GM19239 (cell line): ENCODE measurements around the gene ANO10.
"Not testable (repeated sequence)": the region's sequence is repeated elsewhere in the genome, so short reads cannot be mapped to it uniquely, and the experiment has no call there.

ENCODE experiments used
- DNase-seq: peaks from one replicate; pipeline ENCODE4 v3.0.0; 2011; ENCODE audit warnings: low spot score; ENCODE audit not compliant: insufficient read length
- FAIRE-seq: peaks from 2 replicates; lab custom pipeline; 2011; peaks lifted over from hg19 to GRCh38; lab: Jason Lieb, UNC

The ANO10 gene

DNA sequence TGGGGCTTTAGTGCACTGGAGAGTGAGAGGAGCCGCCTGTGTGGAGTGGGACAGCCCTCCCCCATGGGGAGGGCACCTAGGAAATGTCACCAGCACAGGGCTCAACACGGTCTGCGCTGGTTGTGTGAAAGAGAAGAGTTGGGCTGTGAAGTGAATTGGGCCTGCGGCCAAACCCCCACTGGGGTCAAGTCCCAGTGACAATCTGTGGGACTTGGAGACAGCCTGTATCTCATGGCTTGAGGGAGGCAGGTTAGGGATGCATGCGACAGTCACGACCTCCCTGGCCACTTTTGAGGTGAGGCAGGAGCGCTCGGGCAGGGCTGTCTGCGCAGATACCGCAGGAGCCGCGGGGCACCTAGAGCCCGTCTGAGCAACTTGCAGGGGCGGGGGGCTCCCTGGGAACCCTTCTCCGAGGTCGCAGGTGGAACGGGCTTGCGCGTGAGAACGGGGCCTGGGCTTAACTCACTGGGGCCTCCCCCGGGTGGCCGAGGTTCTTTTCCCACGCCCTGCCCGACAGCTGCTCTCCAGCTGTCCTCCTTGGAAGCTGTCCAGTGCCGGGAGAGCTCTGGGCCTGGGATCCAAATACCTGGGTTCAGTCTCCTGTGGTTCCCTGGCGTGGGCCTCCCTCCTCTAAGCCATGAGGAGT is 258.1 kb downstream of the ANO10 start:
- DNase-seq, result no peak
- no peak for FAIRE-seq

DNA sequence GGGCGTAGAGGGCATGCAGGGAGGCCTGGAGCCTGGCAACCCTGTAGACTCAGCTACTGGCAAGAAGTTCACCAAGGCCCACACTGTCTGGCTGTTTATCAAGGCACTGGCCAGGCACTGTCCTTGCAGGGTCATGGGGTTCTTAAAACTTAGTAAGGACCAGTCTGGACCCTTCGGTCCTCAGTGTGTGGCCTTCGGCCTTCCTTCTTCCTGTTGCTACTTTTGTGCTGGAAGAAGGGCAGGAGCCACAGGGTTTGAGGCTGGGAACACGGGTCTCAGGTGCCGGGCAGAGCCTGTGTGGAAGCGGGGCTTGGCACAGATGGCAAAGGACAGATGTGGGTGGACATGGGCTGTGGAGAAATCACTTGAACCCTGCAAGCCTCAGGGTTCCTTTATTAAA is 258.9 kb downstream of the ANO10 start:
- DNase-seq (no peak), FAIRE-seq (no peak)

DNA sequence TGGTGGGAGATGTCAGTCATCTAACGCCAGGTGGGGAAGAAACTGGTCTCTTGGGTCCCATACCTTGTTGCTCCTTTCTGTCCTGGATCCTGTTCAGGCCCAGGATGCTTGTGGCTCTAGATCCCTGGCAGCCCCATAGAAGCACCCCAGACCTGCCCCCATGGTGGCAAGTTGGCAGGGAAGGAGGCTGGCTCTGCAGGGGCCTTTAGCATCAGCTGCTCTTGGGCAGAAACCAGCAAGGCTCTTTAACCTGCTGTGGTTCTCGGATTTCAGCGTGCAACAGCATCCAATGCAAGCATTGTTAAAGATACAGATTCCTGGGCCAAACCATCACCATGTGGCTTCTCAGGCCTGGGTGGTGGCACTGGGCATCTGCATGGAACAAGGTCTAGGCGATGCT is 259.6 kb downstream of the ANO10 start:
- FAIRE-seq (no peak), DNase-seq (no peak)

DNA sequence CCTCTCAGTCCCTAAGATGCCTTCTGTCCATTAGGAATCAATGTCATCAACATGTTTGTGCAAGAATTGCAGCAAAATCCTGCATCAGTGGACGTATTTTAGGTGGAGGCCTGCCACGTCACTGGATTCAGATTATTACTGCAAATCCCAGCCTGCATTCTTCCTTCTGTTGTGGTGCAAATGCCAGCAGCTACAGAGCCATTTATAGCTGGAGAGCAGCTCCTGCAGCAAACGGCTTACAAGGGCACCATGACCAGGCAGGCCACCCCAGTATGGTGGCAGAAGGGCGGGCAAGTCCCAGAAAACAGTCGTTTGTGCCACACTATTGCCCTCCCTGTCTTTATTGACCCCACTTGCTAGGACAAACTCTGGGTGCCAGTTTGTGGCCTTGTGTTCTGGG is 260.7 kb downstream of the ANO10 start:
- no peak for FAIRE-seq
- no peak for DNase-seq

DNA sequence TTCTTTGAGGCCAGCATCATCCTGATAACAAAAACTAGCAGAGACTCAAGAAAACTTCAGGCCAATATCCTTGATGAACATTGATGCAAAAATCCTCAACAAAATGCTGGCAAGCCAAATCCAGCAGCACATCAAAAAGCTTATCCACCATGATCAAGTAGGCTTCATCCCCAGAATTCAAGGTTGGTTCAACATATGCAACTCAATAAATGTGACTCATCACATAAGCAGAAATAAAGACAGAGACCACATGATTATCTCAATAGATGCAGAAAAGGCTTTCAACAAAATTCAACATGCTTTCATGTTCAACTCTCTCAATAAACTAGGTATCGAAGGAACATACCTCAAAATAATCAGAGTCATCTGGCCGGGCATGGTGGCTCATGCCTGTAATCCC is 265.8 kb downstream of the ANO10 start:
- not testable (repeated sequence) for DNase-seq, FAIRE-seq

DNA sequence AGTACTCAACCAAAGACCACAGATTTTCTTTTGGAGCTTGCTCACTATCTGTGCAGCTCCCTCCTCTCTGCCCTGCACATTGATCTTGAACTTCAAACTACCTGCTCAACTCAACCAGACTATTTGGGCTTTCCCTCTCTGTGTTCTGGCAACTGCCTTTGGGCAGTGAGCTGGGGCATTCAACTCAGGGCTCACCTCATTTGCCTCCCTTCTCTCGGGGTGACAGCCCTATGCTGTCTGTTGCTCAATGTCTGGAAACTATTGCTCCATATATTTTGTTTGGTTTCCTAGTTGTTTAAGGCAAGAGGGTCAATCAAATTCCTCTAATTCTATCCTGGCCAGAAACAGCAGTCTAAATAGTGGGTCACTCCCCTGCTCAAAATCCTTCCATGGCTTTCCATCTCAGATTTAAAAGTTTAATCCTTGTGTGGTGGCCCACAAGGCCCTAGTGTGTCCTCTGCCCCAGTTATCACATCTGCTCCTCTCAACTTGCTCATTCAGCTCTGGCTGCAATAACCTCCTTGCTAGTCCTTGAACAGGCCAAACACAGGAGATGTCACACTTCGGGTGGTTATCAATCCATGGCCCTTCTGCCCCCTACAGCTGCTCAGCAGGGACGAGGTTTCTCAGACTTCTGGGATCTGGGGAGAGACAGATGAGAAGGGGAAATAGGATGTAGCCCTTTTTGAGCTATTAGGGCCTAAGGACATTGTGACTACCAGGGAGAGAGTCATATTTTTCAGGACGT is 267.7 kb downstream of the ANO10 start:
- FAIRE-seq, result no peak
- no peak for DNase-seq

DNA sequence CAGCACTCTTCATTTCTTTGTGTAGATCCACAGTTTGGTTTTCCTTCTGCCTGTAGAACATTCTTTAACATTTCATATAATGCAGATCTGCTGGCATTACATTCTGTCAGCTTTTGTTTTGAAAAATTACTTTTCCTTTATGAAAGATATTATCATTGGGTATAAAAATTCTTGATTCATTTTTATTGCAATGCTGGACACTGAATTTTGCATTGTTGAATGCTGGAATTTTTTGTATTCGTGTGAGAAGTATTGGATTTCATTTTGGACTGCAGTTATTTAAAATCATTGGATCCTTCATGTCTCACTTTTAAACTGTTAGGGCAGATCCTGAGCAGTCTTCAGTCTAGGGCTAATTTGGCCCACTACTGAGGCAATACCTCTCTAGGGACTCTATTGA is 268.4 kb downstream of the ANO10 start:
- FAIRE-seq (no peak), DNase-seq (no peak)

DNA sequence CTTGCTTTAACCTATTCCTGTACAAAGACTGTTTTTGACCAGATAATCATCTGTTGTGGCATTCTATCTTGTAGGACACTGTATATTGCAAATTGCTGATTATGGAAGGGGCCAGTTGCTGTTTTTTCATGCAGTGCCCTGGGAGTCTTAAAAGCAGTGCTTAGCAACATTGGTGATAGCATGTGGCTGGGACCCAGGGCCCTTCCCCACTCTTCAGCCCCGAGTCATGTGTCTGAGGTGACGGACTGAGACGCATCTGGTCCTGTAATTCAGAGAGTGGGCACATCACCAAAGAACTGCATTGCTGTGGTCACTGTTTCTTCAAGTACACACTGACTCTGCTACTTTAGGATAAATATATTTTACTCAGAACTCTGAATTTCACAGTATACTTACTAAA is 272.1 kb downstream of the ANO10 start:
- FAIRE-seq (no peak), DNase-seq (no peak)

DNA sequence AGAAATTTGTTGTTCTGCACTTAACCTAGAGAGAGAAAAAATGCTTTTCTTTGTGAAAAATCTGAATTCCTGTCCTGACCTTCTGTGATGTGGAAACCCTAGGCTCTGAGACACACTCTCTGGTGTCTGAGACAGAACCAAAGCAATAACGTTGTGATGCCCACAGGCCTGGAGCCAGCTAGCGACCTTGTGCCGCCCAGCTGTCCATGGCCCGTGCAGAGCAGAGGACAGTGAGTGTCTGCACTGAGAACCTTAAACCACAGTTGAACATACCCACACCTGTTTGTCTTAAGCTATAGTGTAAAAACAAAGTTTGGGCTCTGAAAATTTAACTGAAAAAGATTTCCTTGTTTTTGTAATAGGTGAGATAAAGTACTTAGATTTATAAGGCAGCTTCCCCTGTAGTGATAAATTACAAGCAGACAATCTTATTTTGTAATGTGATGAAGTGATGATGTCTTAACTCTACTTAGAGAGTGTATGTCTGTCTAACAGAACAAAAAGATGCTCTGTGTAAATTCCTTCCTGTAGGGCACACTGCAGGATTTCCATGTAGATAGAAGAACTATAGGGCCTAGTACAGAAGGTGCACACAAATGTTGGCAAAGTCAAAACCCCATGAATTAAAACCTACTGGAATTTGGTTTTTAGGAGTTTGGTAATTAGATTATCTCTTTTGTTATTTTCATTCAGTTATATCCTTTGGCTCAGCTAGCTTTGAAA is 272.8 kb downstream of the ANO10 start:
- DNase-seq (no peak), FAIRE-seq (no peak)

DNA sequence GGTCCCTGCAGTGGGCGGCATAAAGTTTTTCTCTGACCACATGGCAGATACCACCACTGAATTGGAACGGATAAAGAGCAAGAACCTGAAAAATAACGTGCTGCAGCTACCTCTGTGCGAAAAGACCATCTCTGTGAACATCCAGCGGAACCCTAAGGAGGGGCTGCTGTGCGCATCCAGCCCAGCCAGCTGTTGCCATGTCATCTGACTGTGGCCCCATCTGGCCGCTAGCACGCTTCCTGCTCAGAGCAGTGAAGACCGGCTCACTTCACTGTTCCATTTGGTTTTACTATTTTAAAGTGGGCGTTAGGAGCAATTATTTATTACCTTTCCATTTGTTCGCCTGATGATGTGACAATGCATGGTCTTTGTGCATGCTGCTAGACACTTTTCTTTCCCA is 273.5 kb downstream of the ANO10 start:
- DNase-seq, result no peak
- FAIRE-seq, result no peak

DNA sequence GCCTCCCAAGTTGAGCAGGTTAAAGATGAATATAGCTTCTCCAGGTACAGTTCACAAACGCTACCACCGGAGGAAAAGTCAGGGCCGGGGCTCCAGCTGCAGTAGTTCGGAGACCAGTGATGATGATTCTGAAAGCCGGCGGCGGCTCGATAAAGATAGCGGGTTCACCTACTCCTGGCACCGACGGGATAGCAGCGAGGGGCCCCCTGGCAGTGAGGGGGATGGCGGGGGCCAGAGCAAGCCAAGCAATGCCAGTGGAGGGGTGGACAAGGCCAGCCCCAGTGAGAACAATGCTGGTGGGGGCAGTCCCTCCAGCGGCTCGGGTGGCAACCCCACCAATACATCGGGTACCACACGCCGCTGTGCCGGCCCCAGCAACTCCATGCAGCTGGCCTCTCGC is 274.0 kb downstream of the ANO10 start:
- DNase-seq, result no peak

DNA sequence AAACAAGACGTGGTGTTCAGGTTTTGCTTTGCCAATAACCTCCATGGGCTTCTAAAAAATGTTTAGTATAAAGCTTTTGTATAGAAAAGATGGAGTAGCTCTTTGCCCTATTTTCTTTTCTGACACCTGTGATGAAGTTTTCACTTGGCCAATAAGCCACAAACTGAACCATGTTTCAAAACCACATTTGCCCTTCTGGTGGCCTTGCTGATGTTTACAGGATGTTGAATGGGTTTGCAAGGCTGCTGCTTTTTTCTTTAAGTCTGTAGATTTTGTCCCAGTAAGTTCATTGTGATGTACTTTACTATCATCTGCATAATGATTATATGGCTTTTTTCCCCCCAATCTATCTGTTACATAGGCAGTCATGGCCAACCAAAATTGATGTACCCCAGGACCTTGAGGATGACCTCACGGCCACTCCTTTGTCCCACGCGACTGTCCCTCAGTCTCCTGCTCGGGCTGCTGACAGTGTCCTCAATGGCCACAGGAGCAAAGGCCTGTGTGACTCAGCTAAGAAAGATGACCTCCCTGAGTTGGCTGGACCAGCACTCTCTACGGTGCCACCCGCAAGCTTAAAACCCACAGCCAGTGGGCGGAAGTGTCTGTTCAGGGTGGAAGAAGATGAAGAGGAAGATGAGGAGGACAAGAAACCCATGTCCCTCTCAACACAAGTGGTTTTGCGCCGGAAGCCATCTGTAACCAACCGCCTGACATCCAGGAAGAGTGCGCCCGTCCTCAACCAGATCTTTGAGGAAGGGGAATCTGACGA is 274.6 kb downstream of the ANO10 start:
- FAIRE-seq (no peak), DNase-seq (no peak)

More for the DNA sequence above, 274.0 kb downstream of the ANO10 start:
- FAIRE-seq, result no peak

DNA sequence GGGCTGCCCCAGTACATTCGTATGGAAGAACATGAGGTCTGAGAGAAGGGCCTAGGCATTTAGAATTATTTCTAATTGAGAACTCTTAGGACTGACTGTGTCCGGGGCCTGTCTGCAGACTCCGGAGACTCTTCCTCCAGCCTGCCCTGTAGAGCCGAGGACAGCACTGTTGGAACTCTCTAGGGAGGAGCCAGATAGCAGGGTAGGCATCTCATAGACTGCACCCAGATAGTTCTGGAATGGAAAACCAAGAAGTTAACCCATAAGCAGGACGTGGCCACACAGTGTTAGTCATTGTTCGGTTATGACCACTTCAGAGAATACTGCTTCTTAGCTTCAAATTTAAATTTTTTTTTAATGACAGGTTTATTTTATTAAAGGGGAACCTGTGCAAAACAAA is 275.9 kb downstream of the ANO10 start:
- FAIRE-seq (no peak), DNase-seq (no peak)

DNA sequence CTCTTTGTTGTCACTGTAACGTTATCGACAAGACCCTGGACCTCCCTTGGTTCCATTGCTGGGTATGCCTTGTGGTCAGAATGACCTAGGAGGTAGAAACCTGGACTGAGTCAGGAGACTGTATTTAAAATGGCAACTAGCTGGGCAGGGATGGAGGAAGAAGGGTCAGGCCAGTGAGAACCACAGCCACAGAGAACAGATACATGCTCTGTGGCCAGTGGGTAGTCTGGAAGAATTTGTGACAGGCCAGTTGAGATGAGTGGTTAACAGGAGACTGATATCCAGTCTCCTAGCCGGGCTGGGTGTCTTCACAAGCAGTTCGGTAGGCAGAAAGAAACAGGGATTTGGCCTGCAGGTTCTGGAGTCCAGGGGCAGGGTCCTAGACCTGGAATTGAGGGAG is 276.6 kb downstream of the ANO10 start:
- FAIRE-seq (no peak), DNase-seq (no peak)

DNA sequence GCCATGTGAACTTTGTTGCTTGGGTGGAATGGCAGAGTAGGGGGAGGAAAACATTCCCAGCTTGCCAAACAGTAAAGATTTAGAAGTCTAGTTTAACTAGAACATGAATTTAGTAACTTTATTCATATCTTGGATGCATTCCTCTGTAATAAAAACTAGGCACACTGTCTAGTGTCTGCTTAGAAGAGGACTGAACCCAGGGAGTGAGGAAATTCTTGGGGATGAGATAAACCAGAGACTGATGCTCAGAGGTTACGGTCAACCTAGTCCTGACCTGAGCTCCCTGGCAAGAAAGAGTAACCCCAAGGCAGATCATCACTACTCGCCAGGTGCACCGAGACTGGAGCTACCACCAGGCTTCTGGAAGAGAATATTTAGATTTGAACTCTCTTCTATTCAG is 277.3 kb downstream of the ANO10 start:
- DNase-seq (no peak), FAIRE-seq (no peak)

DNA sequence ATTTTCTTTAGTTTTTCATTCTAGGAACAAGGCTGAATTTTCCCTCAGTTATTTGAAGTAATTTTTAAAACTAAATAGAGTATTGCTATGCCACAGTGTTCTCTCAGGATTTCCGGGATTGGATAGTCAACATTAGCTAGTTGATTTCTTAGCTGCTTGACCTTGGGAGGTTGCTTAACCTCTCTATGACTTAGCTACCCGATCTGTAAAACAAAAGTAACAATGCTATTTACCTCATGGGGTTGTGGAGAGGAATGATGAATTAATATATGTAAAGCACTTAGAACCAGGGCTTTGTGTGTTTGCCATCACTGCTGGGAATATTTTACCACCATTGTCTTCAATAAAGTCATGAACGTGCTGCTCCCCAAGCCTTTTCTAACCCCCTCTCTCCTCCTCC is 278.0 kb downstream of the ANO10 start:
- DNase-seq, result no peak
- FAIRE-seq, result no peak

DNA sequence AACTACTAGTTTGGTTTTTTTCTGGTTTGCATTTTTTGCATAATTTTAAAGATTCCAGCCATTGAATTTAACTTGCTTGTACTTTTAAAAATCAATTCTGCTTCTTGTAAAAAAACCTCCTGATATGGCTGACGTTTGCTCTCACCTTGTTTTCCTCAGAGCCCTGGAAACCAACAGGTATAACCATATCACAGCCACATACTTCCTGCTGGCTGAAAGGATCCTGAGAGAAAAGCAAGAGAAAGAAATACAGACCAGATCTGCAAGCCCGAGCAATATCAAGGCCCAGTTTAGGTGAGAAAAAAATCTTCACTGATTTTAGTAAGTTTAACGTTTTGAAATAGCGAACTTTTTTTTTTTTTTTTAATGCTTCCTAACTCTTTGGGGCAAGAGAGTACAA is 278.6 kb downstream of the ANO10 start:
- no peak for DNase-seq
- no peak for FAIRE-seq

DNA sequence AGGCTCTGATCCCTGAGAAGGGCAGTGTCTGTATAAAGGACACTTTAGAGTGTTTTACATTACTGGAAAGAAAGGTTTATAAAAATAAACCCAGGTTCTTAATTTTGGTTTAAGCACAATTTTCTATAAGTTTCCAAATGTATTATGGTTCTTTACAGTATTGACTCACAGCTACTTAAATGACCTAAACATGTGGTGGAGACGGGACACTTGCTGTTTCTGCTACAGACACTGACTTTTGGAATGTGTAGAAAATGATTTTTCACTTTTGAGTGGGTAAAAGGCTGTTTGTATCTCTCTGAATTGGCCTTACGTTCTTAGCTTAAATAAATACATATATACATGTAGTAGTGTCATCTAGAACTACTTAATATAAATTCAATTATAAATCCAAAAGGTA is 280.0 kb downstream of the ANO10 start:
- FAIRE-seq (no peak), DNase-seq (no peak)

DNA sequence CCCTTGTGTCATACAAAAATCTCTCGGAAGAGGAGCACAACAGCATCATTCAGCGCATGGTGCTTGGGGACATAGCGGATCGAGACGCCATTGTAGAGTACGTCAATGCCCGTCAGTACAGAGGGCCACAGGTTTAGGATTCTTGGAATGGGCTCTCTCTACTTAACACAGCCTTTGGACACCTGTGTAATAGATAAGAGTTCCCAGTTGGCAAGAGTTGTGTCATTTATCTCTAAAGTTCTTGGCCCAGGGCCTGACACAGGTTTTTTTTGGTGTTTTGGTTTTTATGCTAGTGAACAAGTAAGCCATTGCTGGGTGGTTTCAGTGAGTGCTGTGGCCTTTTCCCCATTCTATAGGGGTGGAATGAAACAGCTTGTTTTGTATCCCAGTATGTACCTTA is 281.4 kb downstream of the ANO10 start:
- DNase-seq (no peak), FAIRE-seq (no peak)

DNA sequence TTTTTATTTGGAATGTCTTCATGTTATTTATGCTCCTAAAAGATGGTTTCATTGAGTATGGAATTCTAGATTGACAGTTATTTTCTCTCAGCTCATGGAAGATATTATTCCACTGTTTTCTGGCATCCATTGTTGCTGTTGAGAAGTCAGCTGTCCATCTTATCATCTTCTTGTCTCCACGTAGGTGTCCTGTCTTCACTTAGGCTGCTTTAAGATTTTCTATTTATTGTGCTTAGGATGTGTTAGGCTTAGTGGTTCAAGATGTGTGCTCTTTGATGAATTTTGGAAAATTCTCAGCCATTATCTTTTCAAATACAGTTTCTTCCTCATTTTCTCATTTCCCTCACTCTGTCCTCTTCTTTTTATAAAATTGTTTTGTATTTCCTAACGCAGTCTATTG is 283.5 kb downstream of the ANO10 start:
- DNase-seq (no peak), FAIRE-seq (no peak)

DNA sequence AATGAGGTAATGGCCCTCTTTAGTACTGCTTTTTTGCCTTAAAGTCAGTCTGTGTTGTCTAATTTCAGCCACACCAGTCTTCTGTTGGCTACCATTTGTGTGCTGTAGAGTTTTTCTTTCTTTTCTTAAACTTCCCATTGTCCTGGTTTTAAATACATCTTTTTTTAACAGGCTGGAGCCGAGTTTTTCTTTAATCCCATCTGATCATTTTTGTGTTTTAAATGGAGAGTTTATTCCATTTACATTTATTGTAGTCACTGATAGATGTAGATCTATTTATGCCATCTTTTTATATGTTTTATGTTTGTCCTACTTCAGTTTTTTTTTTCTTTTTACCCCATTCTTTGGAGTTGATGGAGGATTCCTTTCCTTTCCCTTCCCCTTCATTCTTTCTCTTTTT is 286.0 kb downstream of the ANO10 start:
- FAIRE-seq (no peak), DNase-seq (no peak)
